H9 (cell line): ENCODE measurements around the gene ZFR2. TPM values are rescaled to one million over a fixed set of nuclear protein-coding genes. Genes with fewer than 3 reads are reported as not detected.

Source experiments
- DNase-seq: peaks from one replicate; pipeline ENCODE4 v3.0.0-alpha.2; 2017
- H2AFZ ChIP-seq: one replicate; pipeline ENCODE4 v1.6.1; 2013; ENCODE audit warnings: mild to moderate bottlenecking, low read length, control low read depth, moderate library complexity
- H2AK5ac ChIP-seq: 2 replicates; pipeline ENCODE4 v1.6.1; 2013; ENCODE audit warnings: low read length, control low read depth, mixed read lengths; ENCODE audit not compliant: insufficient read length
- H2BK120ac ChIP-seq: one replicate; pipeline ENCODE4 v1.6.1; 2013; ENCODE audit warnings: low read depth, mild to moderate bottlenecking, low read length, control low read depth, inconsistent platforms; ENCODE audit not compliant: poor library complexity, severe bottlenecking
- H2BK12ac ChIP-seq: 2 replicates; pipeline ENCODE4 v1.6.1; 2013; ENCODE audit warnings: low read length, control low read depth, mixed read lengths, low read depth; ENCODE audit not compliant: insufficient read length
- H2BK15ac ChIP-seq: 2 replicates; pipeline ENCODE4 v1.6.1; 2013; ENCODE audit warnings: low read depth, low read length, control low read depth
- H2BK20ac ChIP-seq: one replicate; pipeline ENCODE4 v1.6.1; 2013; ENCODE audit warnings: low read depth, mild to moderate bottlenecking, low read length, control low read depth, inconsistent platforms; ENCODE audit not compliant: poor library complexity, severe bottlenecking
- H2BK5ac ChIP-seq: 2 replicates; pipeline ENCODE4 v1.6.1; 2013; ENCODE audit warnings: low read length, control low read depth, mixed read lengths; ENCODE audit not compliant: insufficient read length
- H3K14ac ChIP-seq: 2 replicates; pipeline ENCODE4 v1.6.1; 2013; ENCODE audit warnings: low read length, control low read depth; ENCODE audit not compliant: insufficient read depth
- H3K18ac ChIP-seq: 2 replicates; pipeline ENCODE4 v1.6.1; 2013; ENCODE audit warnings: low read depth, mild to moderate bottlenecking, mixed read lengths, low read length, control low read depth; ENCODE audit not compliant: insufficient read length
- H3K23ac ChIP-seq: 2 replicates; pipeline ENCODE4 v1.6.1; 2013; ENCODE audit warnings: low read length, control low read depth, mixed read lengths, low read depth; ENCODE audit not compliant: insufficient read length
- H3K23me2 ChIP-seq: 2 replicates; pipeline ENCODE4 v1.6.1; 2013; ENCODE audit warnings: low read depth, mild to moderate bottlenecking, mixed read lengths, low read length, control low read depth; ENCODE audit not compliant: insufficient read length, poor library complexity, severe bottlenecking
- H3K27ac ChIP-seq: 2 replicates; pipeline ENCODE4 v1.5.1; 2013; ENCODE audit warnings: low read length, control low read depth, mixed read lengths, low read depth; ENCODE audit not compliant: insufficient read length
- H3K27me3 ChIP-seq: 2 replicates; pipeline ENCODE4 v1.6.1; 2013; ENCODE audit warnings: low read length, control low read depth, inconsistent platforms; ENCODE audit not compliant: insufficient read depth
- H3K4ac ChIP-seq: 2 replicates; pipeline ENCODE4 v1.6.1; 2013; ENCODE audit warnings: low read depth, mild to moderate bottlenecking, control low read depth, inconsistent platforms, low read length, moderate library complexity
- H3K4me1 ChIP-seq: 2 replicates; pipeline ENCODE4 v1.6.1; 2013; ENCODE audit warnings: low read length, control low read depth, inconsistent platforms; ENCODE audit not compliant: insufficient read depth
- H3K4me2 ChIP-seq: 2 replicates; pipeline ENCODE4 v1.6.1; 2013; ENCODE audit warnings: low read length, control low read depth, mixed read lengths; ENCODE audit not compliant: insufficient read length, insufficient read depth
- H3K56ac ChIP-seq: 2 replicates; pipeline ENCODE4 v1.6.1; 2013; ENCODE audit warnings: low read depth, mild to moderate bottlenecking, mixed read lengths, low read length, control low read depth; ENCODE audit not compliant: insufficient read length
- H3K79me1 ChIP-seq: 2 replicates; pipeline ENCODE4 v1.6.1; 2013; ENCODE audit warnings: low read depth, mild to moderate bottlenecking, moderate library complexity, low read length, control low read depth, inconsistent platforms; ENCODE audit not compliant: insufficient read depth, poor library complexity, severe bottlenecking
- H3K79me2 ChIP-seq: 2 replicates; pipeline ENCODE4 v1.6.1; 2013; ENCODE audit warnings: low read length, control low read depth, inconsistent platforms; ENCODE audit not compliant: insufficient read depth
- H3K9ac ChIP-seq: 2 replicates; pipeline ENCODE4 v1.6.1; 2013; ENCODE audit warnings: low read length, control low read depth, mixed read lengths; ENCODE audit not compliant: insufficient read length; ENCODE audit errors: extremely low read depth
- H3K9me3 ChIP-seq: one replicate; pipeline ENCODE4 v1.6.1; 2013; ENCODE audit warnings: low read depth, low read length, inconsistent platforms; ENCODE audit not compliant: control insufficient read depth
- H3T11ph ChIP-seq: one replicate; pipeline ENCODE4 v1.6.1; 2013; ENCODE audit warnings: mild to moderate bottlenecking, low read length, control low read depth, inconsistent platforms
- H4K20me1 ChIP-seq: one replicate; pipeline ENCODE4 v1.6.1; 2013; ENCODE audit not compliant: control insufficient read depth, insufficient read length, insufficient read depth
- H4K5ac ChIP-seq: 2 replicates; pipeline ENCODE4 v1.6.1; 2013; ENCODE audit warnings: low read depth, mild to moderate bottlenecking, mixed read lengths, low read length, control low read depth; ENCODE audit not compliant: insufficient read length
- H4K8ac ChIP-seq: replicated peaks from 2 replicates; pipeline ENCODE4 v1.6.1; 2013; ENCODE audit warnings: low read length, control low read depth, mixed read lengths, low read depth; ENCODE audit not compliant: insufficient read length
- H4K91ac ChIP-seq: 2 replicates; pipeline ENCODE4 v1.6.1; 2013; ENCODE audit warnings: low read depth, mild to moderate bottlenecking, moderate library complexity, mixed read lengths, low read length, control low read depth; ENCODE audit not compliant: insufficient read length
- H3K27ac Mint-ChIP-seq, 3 experiments: 2 replicates in 2 of 3; 3 replicates in 1 of 3; pipeline ENCODE4 v1.8.0; 2020 to 2021; ENCODE audit warnings: mixed read lengths in 3 of 3, mild to moderate bottlenecking in 1 of 3, moderate library complexity in 1 of 3
- H3K27me3 Mint-ChIP-seq: 2 replicates; pipeline ENCODE4 v1.8.0; 2021; ENCODE audit warnings: low read depth, mild to moderate bottlenecking, moderate library complexity, mixed read lengths
- H3K36me3 Mint-ChIP-seq, 3 experiments: 2 replicates in 2 of 3; 3 replicates in 1 of 3; pipeline ENCODE4 v1.8.0; 2020 to 2021; ENCODE audit warnings: low read depth in 3 of 3, mixed read lengths in 3 of 3; ENCODE audit not compliant: insufficient read depth in 1 of 3
- H3K4me1 Mint-ChIP-seq, 2 experiments: 2 replicates each; pipeline ENCODE4 v1.8.0; 2020; ENCODE audit warnings: mixed read lengths in 2 of 2
- H3K4me3 Mint-ChIP-seq, 2 experiments: 2 replicates in 1 of 2; 3 replicates in 1 of 2; pipeline ENCODE4 v1.8.0; 2020 to 2021; ENCODE audit warnings: mild to moderate bottlenecking in 2 of 2, mixed read lengths in 2 of 2, moderate library complexity in 1 of 2
- H3K9me3 Mint-ChIP-seq, 2 experiments: 2 replicates in 1 of 2; 3 replicates in 1 of 2; pipeline ENCODE4 v1.8.0; 2020; ENCODE audit warnings: mild to moderate bottlenecking in 2 of 2, mixed read lengths in 2 of 2, moderate library complexity in 1 of 2
- CTCF ChIP-seq: fragments of 200-600 bp; sonication (generic); conservative IDR thresholded peaks from 3 replicates; pipeline ENCODE4 v1.8.0; 2021; ENCODE audit warnings: antibody characterized with exemption, mild to moderate bottlenecking
- WGBS: extraction: QIAGEN DNeasy Blood & Tissue Kit; methylation state at CpG from one replicate; pipeline ENCODE4 v1.1.7; 2013; ENCODE audit warnings: missing lambda C conversion rate, low lambda C conversion rate, mixed read lengths; ENCODE audit not compliant: insufficient read length; ENCODE audit errors: extremely low coverage; 5-methylcytosine and 5-hydroxymethylcytosine counted together
- total RNA-seq: library from RNA; stranded (reverse); gene quantifications from 2 replicates; pipeline ENCODE4 v1.2.1, GENCODE V29; 2021

ZFR2 gene
- total RNA-seq, 1 experiment from 2014 or later = 18.3 TPM

GRCh38 chr19:3803986-3804385 is 64.9 kb downstream of the ZFR2 start:
- H2AK5ac ChIP-seq = no peak overlapping the region
- no peak overlapping the region for H3K27ac ChIP-seq
- no peak overlapping the region for H3K23ac ChIP-seq
- H3K23me2 ChIP-seq = peaks cover 7% of the 10 kb centered on the region
- no peak overlapping the region for H3K4me2 ChIP-seq
- H4K5ac ChIP-seq = no peak overlapping the region
- H2BK20ac ChIP-seq = no peak overlapping the region
- H3K27me3 ChIP-seq = no peaks in the 10 kb centered on the region
- H4K20me1 ChIP-seq = no peaks in the 10 kb centered on the region
- no peaks in the 10 kb centered on the region for H3K79me1 ChIP-seq
- H2BK5ac ChIP-seq = no peak overlapping the region
- WGBS = no CpG with 5 or more reads among the region's 10 CpGs
- H3T11ph ChIP-seq = no peak overlapping the region
- Mint-ChIP-seq H3K27ac (no peak overlapping the region), H3K27me3 (peaks cover 43% of the 10 kb centered on the region), H3K4me3 (no peak overlapping the region; a peak in 1 of 5 replicates), H3K4me1 (peaks cover 0 to 11% of the 10 kb centered on the region in 2 experiments; a peak in 2 of 4 replicates), H3K9me3 (peaks cover 0 to 6% of the 10 kb centered on the region in 2 experiments; a peak in 2 of 5 replicates), H3K36me3 (no peaks in the 10 kb centered on the region)
- no peak overlapping the region for H2BK12ac ChIP-seq
- H4K91ac ChIP-seq = no peak overlapping the region
- no peak overlapping the region for H3K18ac ChIP-seq
- no peak overlapping the region for H3K56ac ChIP-seq
- TF ChIP-seq CTCF = no peak
- H3K14ac ChIP-seq = no peak overlapping the region
- no peak overlapping the region for H2AFZ ChIP-seq
- H3K79me2 ChIP-seq = no peaks in the 10 kb centered on the region
- H3K9me3 ChIP-seq = no peaks in the 10 kb centered on the region
- no peak overlapping the region for H2BK120ac ChIP-seq
- DNase-seq = no peak
- H2BK15ac ChIP-seq = no peak overlapping the region
- no peak overlapping the region for H4K8ac ChIP-seq
- H3K4ac ChIP-seq = no peak overlapping the region
- H3K9ac ChIP-seq = no peak overlapping the region
- no peaks in the 10 kb centered on the region for H3K4me1 ChIP-seq
